DOHH2 (cell line): ENCODE data around the gene EPHB1.

Source experiments
- EZH2phosphoT487 ChIP-seq: fragments of 200-600 bp; sonication (generic); IDR thresholded peaks from 2 replicates; pipeline ENCODE4 v1.6.1; 2017; ENCODE audit warnings: borderline replicate concordance, mild to moderate bottlenecking, antibody characterized with exemption, low read length, moderate library complexity, mixed read lengths
- TF ChIP-seq, protein P1 (sequence below): fragments of 200-600 bp; sonication (generic); IDR thresholded peaks from one replicate; pipeline ENCODE4 v1.5.1; 2014; ENCODE audit warnings: antibody characterized with exemption, mild to moderate bottlenecking, low read depth, low read length; ENCODE audit not compliant: poor library complexity, severe bottlenecking

DNA sequence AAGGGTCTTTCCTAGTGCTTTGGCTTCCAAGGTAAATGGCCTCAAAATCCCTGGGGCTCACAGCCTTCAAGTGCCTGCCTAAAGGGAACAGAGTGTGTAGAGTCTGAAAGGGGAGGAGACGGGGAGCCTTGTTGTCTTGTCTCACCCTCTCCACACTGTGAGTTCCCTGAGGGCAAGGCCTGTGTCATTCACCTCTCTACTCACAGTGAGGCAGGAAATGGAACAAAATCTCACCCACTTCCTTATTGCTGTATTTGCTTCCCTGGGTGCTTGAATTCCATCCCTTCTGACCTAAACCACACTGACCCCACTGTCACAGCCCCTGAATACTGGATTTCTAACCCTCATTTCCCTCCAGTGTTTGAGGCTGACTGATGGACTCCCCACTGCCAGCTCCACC lies 197.5 kb downstream of the EPHB1 start:
- TF ChIP-seq, protein P1, sequence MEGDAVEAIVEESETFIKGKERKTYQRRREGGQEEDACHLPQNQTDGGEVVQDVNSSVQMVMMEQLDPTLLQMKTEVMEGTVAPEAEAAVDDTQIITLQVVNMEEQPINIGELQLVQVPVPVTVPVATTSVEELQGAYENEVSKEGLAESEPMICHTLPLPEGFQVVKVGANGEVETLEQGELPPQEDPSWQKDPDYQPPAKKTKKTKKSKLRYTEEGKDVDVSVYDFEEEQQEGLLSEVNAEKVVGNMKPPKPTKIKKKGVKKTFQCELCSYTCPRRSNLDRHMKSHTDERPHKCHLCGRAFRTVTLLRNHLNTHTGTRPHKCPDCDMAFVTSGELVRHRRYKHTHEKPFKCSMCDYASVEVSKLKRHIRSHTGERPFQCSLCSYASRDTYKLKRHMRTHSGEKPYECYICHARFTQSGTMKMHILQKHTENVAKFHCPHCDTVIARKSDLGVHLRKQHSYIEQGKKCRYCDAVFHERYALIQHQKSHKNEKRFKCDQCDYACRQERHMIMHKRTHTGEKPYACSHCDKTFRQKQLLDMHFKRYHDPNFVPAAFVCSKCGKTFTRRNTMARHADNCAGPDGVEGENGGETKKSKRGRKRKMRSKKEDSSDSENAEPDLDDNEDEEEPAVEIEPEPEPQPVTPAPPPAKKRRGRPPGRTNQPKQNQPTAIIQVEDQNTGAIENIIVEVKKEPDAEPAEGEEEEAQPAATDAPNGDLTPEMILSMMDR: no peak
- no peak for TF ChIP-seq EZH2phosphoT487
